ENCODE results near the gene OTULINL. TPM values are rescaled to one million over a fixed set of nuclear protein-coding genes. Genes with fewer than 3 reads are reported as not detected.

OTULINL gene
- total RNA-seq, 1 experiment from 2014 or later, result 12.3 TPM

GRCh38 chr5:14568333-14568732 lies 13.3 kb upstream of the OTULINL start:
- Mint-ChIP-seq H3K4me1 (no peaks in the 10 kb centered on the region), H3K4me3 (no peak overlapping the region), H3K27me3 (ENCODE audit: low read depth) (no peaks in the 10 kb centered on the region; the same call in none of the 2 replicates), H3K36me3 (peaks cover 11% of the 10 kb centered on the region; the same call in 1 of the 2 replicates), H3K27ac (no peak overlapping the region), H3K9me3 (peaks cover 53% of the 10 kb centered on the region)
- ChIA-PET CTCF (no interaction called here), POLR2A (no interaction called here)
- TF ChIP-seq SMAD3 (CRISPR knock-in tag; IDR thresholded peaks at IDR 0.05; ENCODE audit: borderline replicate concordance) (no peak), FOXK1 (CRISPR knock-in tag; IDR thresholded peaks at IDR 0.05) (no peak), NFE2L1 (CRISPR knock-in tag; IDR thresholded peaks at IDR 0.05) (no peak), FOXJ3 (CRISPR knock-in tag; IDR thresholded peaks at IDR 0.05; ENCODE audit: borderline replicate concordance) (no peak), TP53 (CRISPR knock-in tag; IDR thresholded peaks at IDR 0.05) (no peak), ESRRA (CRISPR knock-in tag; IDR thresholded peaks at IDR 0.05; ENCODE audit: borderline replicate concordance) (no peak), TCF7 (CRISPR knock-in tag; IDR thresholded peaks at IDR 0.05; ENCODE audit: low read depth) (no peak), ETV6 (CRISPR knock-in tag; IDR thresholded peaks at IDR 0.05) (no peak), AR (CRISPR knock-in tag; IDR thresholded peaks at IDR 0.05) (no peak), FOXP1 (CRISPR knock-in tag; IDR thresholded peaks at IDR 0.05; ENCODE audit: borderline replicate concordance) (no peak), GTF2I (CRISPR knock-in tag; conservative IDR thresholded peaks at IDR 0.05) (no peak), OVOL2 (CRISPR knock-in tag; IDR thresholded peaks at IDR 0.05; ENCODE audit: borderline replicate concordance) (no peak), PRRX2 (CRISPR knock-in tag; IDR thresholded peaks at IDR 0.05) (no peak), CBFB (CRISPR knock-in tag; IDR thresholded peaks at IDR 0.05; ENCODE audit: low read depth) (no peak), ARID4B (CRISPR knock-in tag; IDR thresholded peaks at IDR 0.05; ENCODE audit: borderline replicate concordance) (no peak)
- TF ChIP-seq, protein P1, sequence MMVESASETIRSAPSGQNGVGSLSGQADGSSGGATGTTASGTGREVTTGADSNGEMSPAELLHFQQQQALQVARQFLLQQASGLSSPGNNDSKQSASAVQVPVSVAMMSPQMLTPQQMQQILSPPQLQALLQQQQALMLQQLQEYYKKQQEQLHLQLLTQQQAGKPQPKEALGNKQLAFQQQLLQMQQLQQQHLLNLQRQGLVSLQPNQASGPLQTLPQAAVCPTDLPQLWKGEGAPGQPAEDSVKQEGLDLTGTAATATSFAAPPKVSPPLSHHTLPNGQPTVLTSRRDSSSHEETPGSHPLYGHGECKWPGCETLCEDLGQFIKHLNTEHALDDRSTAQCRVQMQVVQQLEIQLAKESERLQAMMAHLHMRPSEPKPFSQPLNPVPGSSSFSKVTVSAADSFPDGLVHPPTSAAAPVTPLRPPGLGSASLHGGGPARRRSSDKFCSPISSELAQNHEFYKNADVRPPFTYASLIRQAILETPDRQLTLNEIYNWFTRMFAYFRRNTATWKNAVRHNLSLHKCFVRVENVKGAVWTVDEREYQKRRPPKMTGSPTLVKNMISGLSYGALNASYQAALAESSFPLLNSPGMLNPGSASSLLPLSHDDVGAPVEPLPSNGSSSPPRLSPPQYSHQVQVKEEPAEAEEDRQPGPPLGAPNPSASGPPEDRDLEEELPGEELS (CRISPR knock-in tag; IDR thresholded peaks at IDR 0.05), result no peak
- TF ChIP-seq, protein P2, sequence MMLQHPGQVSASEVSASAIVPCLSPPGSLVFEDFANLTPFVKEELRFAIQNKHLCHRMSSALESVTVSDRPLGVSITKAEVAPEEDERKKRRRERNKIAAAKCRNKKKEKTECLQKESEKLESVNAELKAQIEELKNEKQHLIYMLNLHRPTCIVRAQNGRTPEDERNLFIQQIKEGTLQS (CRISPR knock-in tag; conservative IDR thresholded peaks at IDR 0.05), result no peak
- TF ChIP-seq, protein P3, sequence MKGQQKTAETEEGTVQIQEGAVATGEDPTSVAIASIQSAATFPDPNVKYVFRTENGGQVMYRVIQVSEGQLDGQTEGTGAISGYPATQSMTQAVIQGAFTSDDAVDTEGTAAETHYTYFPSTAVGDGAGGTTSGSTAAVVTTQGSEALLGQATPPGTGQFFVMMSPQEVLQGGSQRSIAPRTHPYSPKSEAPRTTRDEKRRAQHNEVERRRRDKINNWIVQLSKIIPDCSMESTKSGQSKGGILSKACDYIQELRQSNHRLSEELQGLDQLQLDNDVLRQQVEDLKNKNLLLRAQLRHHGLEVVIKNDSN (CRISPR knock-in tag; IDR thresholded peaks at IDR 0.05), result no peak
- TF ChIP-seq, protein P4, sequence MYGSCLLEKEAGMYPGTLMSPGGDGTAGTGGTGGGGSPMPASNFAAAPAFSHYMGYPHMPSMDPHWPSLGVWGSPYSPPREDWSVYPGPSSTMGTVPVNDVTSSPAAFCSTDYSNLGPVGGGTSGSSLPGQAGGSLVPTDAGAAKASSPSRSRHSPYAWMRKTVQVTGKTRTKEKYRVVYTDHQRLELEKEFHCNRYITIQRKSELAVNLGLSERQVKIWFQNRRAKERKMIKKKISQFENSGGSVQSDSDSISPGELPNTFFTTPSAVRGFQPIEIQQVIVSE (CRISPR knock-in tag; IDR thresholded peaks at IDR 0.05; ENCODE audit: borderline replicate concordance), result no peak
- TF ChIP-seq, protein P5, sequence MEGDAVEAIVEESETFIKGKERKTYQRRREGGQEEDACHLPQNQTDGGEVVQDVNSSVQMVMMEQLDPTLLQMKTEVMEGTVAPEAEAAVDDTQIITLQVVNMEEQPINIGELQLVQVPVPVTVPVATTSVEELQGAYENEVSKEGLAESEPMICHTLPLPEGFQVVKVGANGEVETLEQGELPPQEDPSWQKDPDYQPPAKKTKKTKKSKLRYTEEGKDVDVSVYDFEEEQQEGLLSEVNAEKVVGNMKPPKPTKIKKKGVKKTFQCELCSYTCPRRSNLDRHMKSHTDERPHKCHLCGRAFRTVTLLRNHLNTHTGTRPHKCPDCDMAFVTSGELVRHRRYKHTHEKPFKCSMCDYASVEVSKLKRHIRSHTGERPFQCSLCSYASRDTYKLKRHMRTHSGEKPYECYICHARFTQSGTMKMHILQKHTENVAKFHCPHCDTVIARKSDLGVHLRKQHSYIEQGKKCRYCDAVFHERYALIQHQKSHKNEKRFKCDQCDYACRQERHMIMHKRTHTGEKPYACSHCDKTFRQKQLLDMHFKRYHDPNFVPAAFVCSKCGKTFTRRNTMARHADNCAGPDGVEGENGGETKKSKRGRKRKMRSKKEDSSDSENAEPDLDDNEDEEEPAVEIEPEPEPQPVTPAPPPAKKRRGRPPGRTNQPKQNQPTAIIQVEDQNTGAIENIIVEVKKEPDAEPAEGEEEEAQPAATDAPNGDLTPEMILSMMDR (IDR thresholded peaks at IDR 0.05), result no peak
- ATAC-seq, result no peak
- DNase-seq (ENCODE audit: low spot score), result no peak

Data from WTC11 (cell line).